HG03571 (cell line): ENCODE results near the gene PTH2.

ENCODE experiments used
- ATAC-seq: cut with Tn5 transposase; IDR thresholded peaks from one replicate; pipeline ENCODE4 v1.9.1; 2021; ENCODE audit not compliant: unreplicated experiment

Gene PTH2

GRCh38 chr19:49415102-49415809 is 8.0 kb downstream of the PTH2 start:
- ATAC-seq: no peak

- ATAC-seq: no peak
These were observed 9.0 kb downstream of the PTH2 start for GRCh38 chr19:49414256-49414655.

- ATAC-seq: no peak
These were observed 9.9 kb downstream of the PTH2 start for GRCh38 chr19:49413348-49413747.

GRCh38 chr19:49411681-49412326 is 11.4 kb downstream of the PTH2 start:
- ATAC-seq: no peak

- ATAC-seq: no peak
These were observed 13.7 kb downstream of the PTH2 start for GRCh38 chr19:49409441-49410029.

GRCh38 chr19:49408816-49409440 is 14.3 kb downstream of the PTH2 start:
- no peak for ATAC-seq

GRCh38 chr19:49407482-49408015 is 15.7 kb downstream of the PTH2 start:
- no peak for ATAC-seq

- no peak for ATAC-seq
These were observed 16.2 kb downstream of the PTH2 start for GRCh38 chr19:49407079-49407478.

GRCh38 chr19:49403404-49404187 is 19.6 kb downstream of the PTH2 start:
- no peak for ATAC-seq

GRCh38 chr19:49400029-49400428 is 23.2 kb downstream of the PTH2 start:
- no peak for ATAC-seq

- no peak for ATAC-seq
These were observed 24.3 kb downstream of the PTH2 start for GRCh38 chr19:49398931-49399330.

- ATAC-seq: no peak
These were observed 25.1 kb downstream of the PTH2 start for GRCh38 chr19:49398001-49398615.

- no peak for ATAC-seq
These were observed 26.3 kb downstream of the PTH2 start for GRCh38 chr19:49396738-49397505.

GRCh38 chr19:49395581-49396407 is 27.4 kb downstream of the PTH2 start:
- no peak for ATAC-seq

GRCh38 chr19:49393881-49394280 is 29.4 kb downstream of the PTH2 start:
- ATAC-seq: no peak

GRCh38 chr19:49391581-49392399 is 31.5 kb downstream of the PTH2 start:
- no peak for ATAC-seq

- ATAC-seq: no peak
These were observed 32.3 kb downstream of the PTH2 start for GRCh38 chr19:49390929-49391359.
